C4-2B (cell line): ENCODE measurements around the gene ICAM2.

Experiments used
- CTCF ChIP-seq: fragments of 450-650 bp; conservative IDR thresholded peaks from 2 replicates; pipeline ENCODE4 v1.5.1; 2017; ENCODE audit warnings: mild to moderate bottlenecking
- ZFX ChIP-seq: fragments of 450-650 bp; IDR thresholded peaks from 2 replicates; pipeline ENCODE4 v1.6.1; 2017

GRCh38 chr17:63978272-63979200 is 41.9 kb downstream of the ICAM2 start:
- no peak for TF ChIP-seq CTCF
- no peak for TF ChIP-seq ZFX
